Neural progenitor cell (in vitro differentiated cells): ENCODE results near the gene ITIH5.

Experiments
- EZH2 ChIP-seq: fragments of 200-600 bp; sonication (generic); IDR thresholded peaks from 2 replicates; pipeline ENCODE4 v1.6.1; 2017; ENCODE audit warnings: antibody characterized with exemption, mild to moderate bottlenecking, moderate library complexity
- EZH2phosphoT487 ChIP-seq: fragments of 200-600 bp; sonication (generic); IDR thresholded peaks from 2 replicates; pipeline ENCODE4 v1.6.1; 2017; ENCODE audit warnings: antibody characterized with exemption
- TF ChIP-seq, protein P1 (sequence below): fragments of 200-600 bp; sonication (generic); IDR thresholded peaks from 2 replicates; pipeline ENCODE4 v1.5.1; 2017; ENCODE audit warnings: antibody characterized with exemption, mild to moderate bottlenecking

DNA sequence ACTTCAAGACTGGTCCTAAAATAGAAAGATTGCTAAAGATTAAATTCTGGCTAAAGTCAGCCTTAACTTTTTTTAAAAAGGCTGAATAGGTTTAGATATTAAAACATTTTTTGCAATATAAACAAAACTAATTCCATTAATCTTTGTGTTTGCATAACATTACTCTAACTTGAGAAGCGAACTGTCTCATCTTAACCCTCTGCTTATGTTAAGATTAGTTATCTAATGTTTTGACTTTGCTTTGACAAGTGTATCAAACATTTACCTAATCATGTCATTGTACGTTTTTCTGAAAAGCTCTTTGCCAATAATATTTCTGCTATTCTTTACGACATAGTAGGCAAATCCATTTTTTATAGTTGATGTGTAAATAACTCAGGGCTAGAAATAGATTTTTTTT lies 68.0 kb downstream of the ITIH5 start:
- TF ChIP-seq EZH2 (no peak), EZH2phosphoT487 (no peak)
- TF ChIP-seq, protein P1, sequence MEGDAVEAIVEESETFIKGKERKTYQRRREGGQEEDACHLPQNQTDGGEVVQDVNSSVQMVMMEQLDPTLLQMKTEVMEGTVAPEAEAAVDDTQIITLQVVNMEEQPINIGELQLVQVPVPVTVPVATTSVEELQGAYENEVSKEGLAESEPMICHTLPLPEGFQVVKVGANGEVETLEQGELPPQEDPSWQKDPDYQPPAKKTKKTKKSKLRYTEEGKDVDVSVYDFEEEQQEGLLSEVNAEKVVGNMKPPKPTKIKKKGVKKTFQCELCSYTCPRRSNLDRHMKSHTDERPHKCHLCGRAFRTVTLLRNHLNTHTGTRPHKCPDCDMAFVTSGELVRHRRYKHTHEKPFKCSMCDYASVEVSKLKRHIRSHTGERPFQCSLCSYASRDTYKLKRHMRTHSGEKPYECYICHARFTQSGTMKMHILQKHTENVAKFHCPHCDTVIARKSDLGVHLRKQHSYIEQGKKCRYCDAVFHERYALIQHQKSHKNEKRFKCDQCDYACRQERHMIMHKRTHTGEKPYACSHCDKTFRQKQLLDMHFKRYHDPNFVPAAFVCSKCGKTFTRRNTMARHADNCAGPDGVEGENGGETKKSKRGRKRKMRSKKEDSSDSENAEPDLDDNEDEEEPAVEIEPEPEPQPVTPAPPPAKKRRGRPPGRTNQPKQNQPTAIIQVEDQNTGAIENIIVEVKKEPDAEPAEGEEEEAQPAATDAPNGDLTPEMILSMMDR, result no peak
